HL-60 (cell line): ENCODE results near the gene TGM4.

Experiments used
- CTCF ChIP-seq: IDR thresholded peaks from one replicate; pipeline ENCODE4 v1.5.1; 2011; ENCODE audit warnings: low read length, control low read depth, inconsistent platforms; ENCODE audit not compliant: insufficient read depth
- POLR2AphosphoS5 ChIP-seq: IDR thresholded peaks from 2 replicates; pipeline ENCODE4 v1.6.1; 2012; ENCODE audit warnings: low read depth

GRCh38 chr3:44899683-44900367 is 25.4 kb downstream of the TGM4 start:
- TF ChIP-seq CTCF (no peak), POLR2AphosphoS5 (no peak)
